HCT116 (cell line): ENCODE measurements around the gene CBFA2T3. TPM values are rescaled to one million over a fixed set of nuclear protein-coding genes. Genes with fewer than 3 reads are reported as not detected.

Experiments
- ATAC-seq: fragments of 200-7000 bp; cut with Tn5 transposase; 2 replicates; pipeline ENCODE4 v1.9.1; 2020; ENCODE audit warnings: mild to moderate bottlenecking, moderate library complexity
- BruUV-seq: library from RNA; stranded (reverse); fragments of 400-500 nt; replicated peaks from 2 replicates; lab custom pipeline; 2021; lab: Mats Ljungman, UMichigan
- CTCF ChIA-PET: fragments of 300-600 bp; sonication (Branson Sonifier 250); formaldehyde crosslinking; loops from one replicate; lab custom pipeline; 2021; ENCODE audit warnings: antibody characterized with exemption; lab: Charles Lee
- POLR2A ChIA-PET: fragments of 300-600, 350-600 bp; sonication (Branson Sonifier 250); formaldehyde crosslinking; loops from one replicate; lab custom pipeline; 2021; ENCODE audit warnings: antibody characterized with exemption; lab: Charles Lee
- RAD21 ChIA-PET, 2 experiments: fragments of 300-600 bp; sonication (Branson Sonifier 250); formaldehyde crosslinking; loops; one replicate each; lab custom pipeline; 2023; ENCODE audit warnings: low total read pairs in 2 of 2; ENCODE audit not compliant: uncharacterized antibody in 2 of 2, unreplicated experiment in 2 of 2, low non-redundant PET in 1 of 2; lab: Charles Lee
- DNase-seq: peaks from one replicate; pipeline ENCODE4 v3.0.0-alpha.2; 2010; ENCODE audit warnings: low read depth, low spot score
- H2AFZ ChIP-seq: fragments of 200-600 bp; shearing (Covaris generic), sonication (generic); 2 replicates; pipeline ENCODE4 v1.6.1; 2017; ENCODE audit warnings: low read depth, mixed run types, mixed read lengths, antibody characterized with exemption, low read length; ENCODE audit not compliant: poor library complexity, severe bottlenecking
- H3K27ac ChIP-seq: 2 replicates; pipeline ENCODE4 v1.5.1; 2012; ENCODE audit warnings: low read depth, low read length
- H3K27me3 ChIP-seq: fragments of 200-600 bp; sonication (generic); 2 replicates; pipeline ENCODE4 v1.6.1; 2016; ENCODE audit warnings: mixed run types, low read length, mixed read lengths; ENCODE audit not compliant: insufficient read depth
- H3K36me3 ChIP-seq, 2 experiments: fragments of 200-500 bp in 1 of 2; fragments of 200-600 bp in 1 of 2; sonication (Bioruptor generic) in 1 of 2; sonication (generic) in 1 of 2; 2 replicates each; pipeline versions ENCODE4 v1.5.1 to v1.6.1; 2014 to 2016; ENCODE audit warnings: low read length in 2 of 2, inconsistent platforms in 1 of 2, mixed read lengths in 1 of 2, mixed run types in 1 of 2; ENCODE audit not compliant: insufficient read depth in 2 of 2, control insufficient read depth in 1 of 2
- H3K4me1 ChIP-seq, 2 experiments: fragments of 200-600 bp in 1 of 2; sonication (generic) in 1 of 2; 2 replicates each; pipeline versions ENCODE4 v1.5.1 to v1.6.1; 2012 to 2017; ENCODE audit warnings: low read length in 2 of 2, inconsistent platforms in 1 of 2, mild to moderate bottlenecking in 1 of 2, mixed read lengths in 1 of 2, mixed run types in 1 of 2, moderate library complexity in 1 of 2; ENCODE audit not compliant: insufficient read depth in 2 of 2, control insufficient read depth in 1 of 2
- H3K4me2 ChIP-seq: fragments of 200-600 bp; sonication (generic); 2 replicates; pipeline ENCODE4 v1.6.1; 2017; ENCODE audit warnings: mixed run types, low read length, mixed read lengths
- H3K4me3 ChIP-seq, 2 experiments: fragments of 200-600 bp in 1 of 2; sonication (generic) in 1 of 2; replicated peaks in 1 of 2; 2 replicates each; pipeline ENCODE4 v1.5.1; 2011 to 2016; ENCODE audit warnings: low read length in 2 of 2, control low read depth in 1 of 2, low read depth in 1 of 2, mild to moderate bottlenecking in 1 of 2, mixed read lengths in 1 of 2, mixed run types in 1 of 2
- H3K79me2 ChIP-seq: fragments of 200-600 bp; sonication (generic); 2 replicates; pipeline ENCODE4 v1.6.1; 2017; ENCODE audit warnings: mild to moderate bottlenecking, mixed run types, low read length, moderate library complexity, mixed read lengths; ENCODE audit not compliant: insufficient read depth
- H3K9ac ChIP-seq: fragments of 200-600 bp; sonication (generic); 2 replicates; pipeline ENCODE4 v1.6.1; 2016; ENCODE audit warnings: low read length, mixed read lengths
- H3K9me2 ChIP-seq: fragments of 200-600 bp; sonication (generic), shearing (Covaris generic); 2 replicates; pipeline ENCODE4 v1.6.1; 2017; ENCODE audit warnings: mixed run types, mild to moderate bottlenecking, moderate library complexity; ENCODE audit not compliant: insufficient read depth
- H3K9me3 ChIP-seq, 2 experiments: fragments of 200-500 bp in 1 of 2; fragments of 200-600 bp in 1 of 2; sonication (Bioruptor generic) in 1 of 2; sonication (generic) in 1 of 2; 2 replicates each; pipeline ENCODE4 v1.6.1; 2014 to 2017; ENCODE audit warnings: low read length in 2 of 2, mixed read lengths in 2 of 2, inconsistent platforms in 1 of 2, low read depth in 1 of 2, mild to moderate bottlenecking in 1 of 2, mixed run types in 1 of 2, moderate library complexity in 1 of 2; ENCODE audit not compliant: control insufficient read depth in 1 of 2, insufficient read depth in 1 of 2
- H4K20me1 ChIP-seq: fragments of 200-600 bp; sonication (generic), shearing (Covaris generic); 2 replicates; pipeline ENCODE4 v1.6.1; 2017; ENCODE audit warnings: mixed run types, mild to moderate bottlenecking, moderate library complexity; ENCODE audit not compliant: insufficient read depth
- ATF3 ChIP-seq: IDR thresholded peaks from 2 replicates; pipeline ENCODE4 v1.6.1; 2012
- CBX3 ChIP-seq: IDR thresholded peaks from 2 replicates; pipeline ENCODE4 v1.6.1; 2012; ENCODE audit warnings: low read depth
- CEBPB ChIP-seq: IDR thresholded peaks from 2 replicates; pipeline ENCODE4 v1.6.1; 2012; ENCODE audit warnings: low read depth
- CTCF ChIP-seq, 3 experiments: fragments of 200-600 bp in 1 of 3; sonication (generic) in 1 of 3; IDR thresholded peaks in 2 of 3; conservative IDR thresholded peaks in 1 of 3; 2 replicates each; pipeline ENCODE4 v1.5.1; 2012 to 2017; ENCODE audit warnings: low read depth in 2 of 3, low read length in 2 of 3, antibody characterized with exemption in 1 of 3, borderline replicate concordance in 1 of 3, control low read depth in 1 of 3, mild to moderate bottlenecking in 1 of 3, mixed read lengths in 1 of 3, mixed run types in 1 of 3, moderate library complexity in 1 of 3; ENCODE audit not compliant: insufficient read depth in 1 of 3
- EGR1 ChIP-seq: IDR thresholded peaks from 2 replicates; pipeline ENCODE4 v1.6.1; 2012; ENCODE audit warnings: low read depth
- FOSL1 ChIP-seq: IDR thresholded peaks from 2 replicates; pipeline ENCODE4 v1.6.1; 2012; ENCODE audit warnings: low read depth
- JUND ChIP-seq: IDR thresholded peaks from 2 replicates; pipeline ENCODE4 v1.6.1; 2012
- POLR2AphosphoS5 ChIP-seq: IDR thresholded peaks from 2 replicates; pipeline ENCODE4 v1.6.1; 2011; ENCODE audit warnings: mild to moderate bottlenecking, low read depth, low read length, moderate library complexity
- RAD21 ChIP-seq: IDR thresholded peaks from 2 replicates; pipeline ENCODE4 v1.6.1; 2012; ENCODE audit warnings: low read depth, mild to moderate bottlenecking
- SIN3A ChIP-seq: IDR thresholded peaks from 2 replicates; pipeline ENCODE4 v1.6.1; 2012; ENCODE audit warnings: low read depth
- SRF ChIP-seq: IDR thresholded peaks from 2 replicates; pipeline ENCODE4 v1.6.1; 2012; ENCODE audit warnings: low read depth
- TCF7L2 ChIP-seq: IDR thresholded peaks from 2 replicates; pipeline ENCODE4 v1.7.0; 2011; ENCODE audit warnings: borderline replicate concordance, inconsistent platforms; ENCODE audit not compliant: insufficient read depth, insufficient read length; ENCODE audit errors: extremely low read depth
- YY1 ChIP-seq: IDR thresholded peaks from 2 replicates; pipeline ENCODE4 v1.6.1; 2011; ENCODE audit warnings: low read length, low read depth, moderate library complexity, mild to moderate bottlenecking; ENCODE audit not compliant: insufficient replicate concordance; ENCODE audit errors: extremely low read depth
- ZBTB33 ChIP-seq: IDR thresholded peaks from 2 replicates; pipeline ENCODE4 v1.6.1; 2011; ENCODE audit warnings: mild to moderate bottlenecking, low read length, moderate library complexity; ENCODE audit not compliant: insufficient replicate concordance; ENCODE audit errors: extremely low read depth
- ZFX ChIP-seq: fragments of 450-650 bp; IDR thresholded peaks from 2 replicates; pipeline ENCODE4 v1.6.1; 2017
- ZNF274 ChIP-seq: fragments of 200-500 bp; sonication (Bioruptor generic); IDR thresholded peaks from 2 replicates; pipeline ENCODE4 v1.6.1; 2014; ENCODE audit warnings: mild to moderate bottlenecking, low read depth, low read length, inconsistent platforms
- intact Hi-C: fragments of 100-400 bp; cut with micrococcal nuclease; formaldehyde crosslinking; loops from 2 replicates; pipeline ENCODE4 v1.10.0; 2022
- total RNA-seq: library from RNA; stranded (reverse); gene quantifications from one replicate; pipeline ENCODE4 v1.2.1, GENCODE V29; 2021; ENCODE audit not compliant: unreplicated experiment
- TF ChIP-seq, protein P1 (sequence below): IDR thresholded peaks from 2 replicates; pipeline ENCODE4 v1.6.1; 2012

The CBFA2T3 gene
- total RNA-seq, 1 experiment from 2014 or later = 19.1 TPM

- peaks cover 19 to 26% of the 10 kb centered on the region in 2 experiments for H3K4me1 ChIP-seq
- no peak overlapping the region for H3K4me3 ChIP-seq
- peaks cover 15 to 16% of the 10 kb centered on the region in 2 experiments; a peak in 3 of 4 replicates for H3K36me3 ChIP-seq
- intact Hi-C loops = no loop called here
- H3K9me3 ChIP-seq = no peaks in the 10 kb centered on the region
- peaks cover 29% of the 10 kb centered on the region for H3K79me2 ChIP-seq
- ATAC-seq = no peak
- no peaks in the 10 kb centered on the region for H3K27me3 ChIP-seq
- DNase-seq = no peak
- no peak overlapping the region for H3K9ac ChIP-seq
- ChIA-PET CTCF (no interaction called here), POLR2A (no interaction called here), RAD21 (interaction anchor here in 1 of 2 experiments (0.7 kb wide), 1 partner anchor 313 kb away, joined by 4 read pairs; no protein-coding TSS in a partner anchor)
- peak overlapping the region; percentile 22; the same call in 1 of the 2 replicates for H3K4me2 ChIP-seq
- BruUV-seq = TSS peak; percentile 30
- H3K9me2 ChIP-seq = no peaks in the 10 kb centered on the region
- no peak overlapping the region for H3K27ac ChIP-seq
- no peak overlapping the region for H2AFZ ChIP-seq
- TF ChIP-seq EGR1 (no peak), ZBTB33 (no peak), SIN3A (no peak), ZNF274 (no peak), SRF (no peak), CTCF (IDR thresholded peaks at IDR 0.05 in 2 of 3, conservative IDR thresholded peaks at IDR 0.05 in 1 of 3; ENCODE audit: borderline replicate concordance in 1 of 3, insufficient read depth in 1 of 3, low read depth in 2 of 3, low read length in 2 of 3) (no peak), CBX3 (no peak), YY1 (no peak), FOSL1 (no peak), ZFX (no peak), RAD21 (no peak), CEBPB (no peak), POLR2AphosphoS5 (no peak), TCF7L2 (no peak), JUND (no peak), ATF3 (no peak)
- TF ChIP-seq, protein P1, sequence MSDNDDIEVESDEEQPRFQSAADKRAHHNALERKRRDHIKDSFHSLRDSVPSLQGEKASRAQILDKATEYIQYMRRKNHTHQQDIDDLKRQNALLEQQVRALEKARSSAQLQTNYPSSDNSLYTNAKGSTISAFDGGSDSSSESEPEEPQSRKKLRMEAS = no peak
- no peaks in the 10 kb centered on the region for H4K20me1 ChIP-seq
Observed at GRCh38 chr16:88855176-88855575, 121.8 kb downstream of the CBFA2T3 start.
